PFSK-1 (cell line): ENCODE measurements around the gene SEPTIN10.

Experiments
- POLR2AphosphoS5 ChIP-seq: IDR thresholded peaks from 2 replicates; pipeline ENCODE4 v1.6.1; 2012; ENCODE audit warnings: low read depth, mild to moderate bottlenecking, control low read depth, low read length, moderate library complexity
- TAF1 ChIP-seq: IDR thresholded peaks from 2 replicates; pipeline ENCODE4 v1.6.1; 2012; ENCODE audit warnings: low read length, control low read depth, borderline replicate concordance; ENCODE audit not compliant: insufficient read depth

DNA sequence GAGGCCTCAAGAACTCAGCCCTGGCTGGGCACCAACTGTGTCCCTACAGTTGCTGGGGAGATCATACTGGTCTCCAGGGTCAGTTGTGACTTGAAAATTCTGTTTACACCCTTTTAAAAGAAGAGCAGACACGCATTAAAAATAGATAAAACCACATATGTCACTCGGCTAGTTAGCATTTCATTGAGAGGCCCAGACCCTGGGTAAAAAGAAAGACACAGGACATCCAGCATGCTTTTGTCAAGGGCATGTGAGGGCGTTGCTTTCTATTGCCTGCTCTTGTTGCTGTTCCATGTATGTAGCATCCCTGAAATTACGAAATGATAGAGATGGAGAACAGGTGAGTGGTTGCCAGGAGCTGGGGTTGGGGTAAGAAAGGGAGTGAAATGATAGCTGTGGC lies 94.3 kb downstream of the SEPTIN10 start:
- TF ChIP-seq POLR2AphosphoS5 (no peak), TAF1 (no peak)
